Measurements from ENCODE around the gene LEPR. TPM values are rescaled to one million over a fixed set of nuclear protein-coding genes. Genes with fewer than 3 reads are reported as not detected.

Gene LEPR
- total RNA-seq, 2 experiments from 2014 or later: 1.6 to 2.2 TPM

DNA sequence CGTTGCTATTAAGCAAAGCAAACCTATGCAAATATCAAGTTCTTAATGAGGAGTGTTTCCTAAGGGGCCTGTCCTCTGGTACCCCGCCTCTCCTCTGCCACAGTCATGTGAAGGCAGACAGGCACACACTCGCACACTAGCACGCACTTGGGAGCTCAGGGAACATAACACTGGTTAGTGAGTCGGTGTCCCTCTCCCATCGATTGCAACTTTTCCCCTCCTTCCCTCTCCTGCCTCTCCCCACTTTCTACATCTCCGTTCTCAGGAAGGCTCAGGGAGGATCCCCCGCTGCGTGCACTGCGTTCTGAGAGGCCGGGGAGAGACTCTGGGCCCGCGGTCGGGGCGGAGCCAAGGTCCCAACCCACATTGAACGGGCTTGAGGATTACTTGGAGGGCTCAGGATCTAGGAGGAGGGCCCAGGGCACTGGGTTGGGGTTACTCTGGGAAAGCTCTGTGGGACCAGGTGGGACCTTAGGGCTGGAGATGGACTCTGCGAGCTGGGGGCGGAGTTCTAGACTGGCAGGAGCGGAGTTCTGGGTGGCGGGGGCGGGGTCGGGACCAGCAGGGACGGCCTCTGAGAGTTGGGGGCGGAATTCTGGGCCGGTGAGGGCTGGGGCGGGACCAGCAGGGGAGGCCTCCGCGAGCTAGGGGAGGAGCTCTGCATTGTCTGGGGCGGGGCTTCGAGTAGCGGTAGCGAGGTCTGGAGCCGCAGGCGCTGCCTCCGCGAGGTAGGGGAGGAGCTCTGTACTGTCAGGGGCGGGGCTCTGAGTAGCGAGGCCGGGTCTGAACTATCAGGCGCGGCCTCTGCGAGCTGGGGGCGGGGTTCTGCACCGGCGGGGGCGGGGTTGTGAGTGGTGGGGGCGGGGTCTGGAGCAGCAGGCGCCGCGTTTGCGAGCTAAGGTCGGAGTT lies 533 bp upstream of the LEPR start:
- peaks cover 14% of the 10 kb centered on the region for H3K4me1 Mint-ChIP-seq
- DNase-seq: peak; percentile 98
- H3K4me3 Mint-ChIP-seq: no peak overlapping the region
- peak overlapping the region; percentile 95 for H3K27ac Mint-ChIP-seq
- peaks cover 6% of the 10 kb centered on the region for H3K27me3 Mint-ChIP-seq
- no peaks in the 10 kb centered on the region for H3K9me3 Mint-ChIP-seq
- H3K36me3 Mint-ChIP-seq: peaks cover 4% of the 10 kb centered on the region

DNA sequence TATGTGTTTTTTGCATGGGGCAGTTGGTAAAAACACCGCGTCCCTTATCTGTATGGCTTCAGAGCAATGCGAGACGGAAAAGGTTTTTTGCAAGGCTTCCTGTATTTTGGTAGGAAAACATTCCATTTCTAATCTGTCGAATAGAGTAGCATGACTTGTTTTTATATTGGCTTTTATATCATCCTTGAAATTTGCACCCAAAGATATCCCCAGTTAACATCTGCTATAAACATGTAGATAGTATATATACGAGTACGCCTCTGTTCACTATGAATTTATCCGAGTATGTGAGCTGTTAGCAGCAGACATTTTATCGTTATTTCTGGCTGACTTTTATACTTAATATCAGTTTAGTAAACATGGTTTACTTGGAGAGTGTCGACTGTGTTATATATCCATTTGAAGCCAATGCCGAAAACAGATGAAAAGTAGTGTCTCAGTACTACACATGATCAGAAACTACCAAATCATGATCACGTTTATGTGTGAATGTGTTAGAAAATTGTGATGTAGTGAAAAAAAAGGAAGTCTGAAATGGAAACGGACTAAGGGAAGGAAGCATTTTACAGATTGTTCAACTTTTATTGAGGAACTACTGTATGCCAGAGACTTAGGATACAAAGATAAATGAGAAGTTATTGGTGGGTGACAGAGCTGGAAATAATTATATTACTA lies 1.0 kb downstream of the LEPR start:
- Mint-ChIP-seq H3K4me3 (no peak overlapping the region), H3K9me3 (no peaks in the 10 kb centered on the region), H3K27me3 (no peaks in the 10 kb centered on the region), H3K27ac (no peak overlapping the region), H3K36me3 (peaks cover 16% of the 10 kb centered on the region), H3K4me1 (peaks cover 14% of the 10 kb centered on the region)
- DNase-seq: no peak

DNA sequence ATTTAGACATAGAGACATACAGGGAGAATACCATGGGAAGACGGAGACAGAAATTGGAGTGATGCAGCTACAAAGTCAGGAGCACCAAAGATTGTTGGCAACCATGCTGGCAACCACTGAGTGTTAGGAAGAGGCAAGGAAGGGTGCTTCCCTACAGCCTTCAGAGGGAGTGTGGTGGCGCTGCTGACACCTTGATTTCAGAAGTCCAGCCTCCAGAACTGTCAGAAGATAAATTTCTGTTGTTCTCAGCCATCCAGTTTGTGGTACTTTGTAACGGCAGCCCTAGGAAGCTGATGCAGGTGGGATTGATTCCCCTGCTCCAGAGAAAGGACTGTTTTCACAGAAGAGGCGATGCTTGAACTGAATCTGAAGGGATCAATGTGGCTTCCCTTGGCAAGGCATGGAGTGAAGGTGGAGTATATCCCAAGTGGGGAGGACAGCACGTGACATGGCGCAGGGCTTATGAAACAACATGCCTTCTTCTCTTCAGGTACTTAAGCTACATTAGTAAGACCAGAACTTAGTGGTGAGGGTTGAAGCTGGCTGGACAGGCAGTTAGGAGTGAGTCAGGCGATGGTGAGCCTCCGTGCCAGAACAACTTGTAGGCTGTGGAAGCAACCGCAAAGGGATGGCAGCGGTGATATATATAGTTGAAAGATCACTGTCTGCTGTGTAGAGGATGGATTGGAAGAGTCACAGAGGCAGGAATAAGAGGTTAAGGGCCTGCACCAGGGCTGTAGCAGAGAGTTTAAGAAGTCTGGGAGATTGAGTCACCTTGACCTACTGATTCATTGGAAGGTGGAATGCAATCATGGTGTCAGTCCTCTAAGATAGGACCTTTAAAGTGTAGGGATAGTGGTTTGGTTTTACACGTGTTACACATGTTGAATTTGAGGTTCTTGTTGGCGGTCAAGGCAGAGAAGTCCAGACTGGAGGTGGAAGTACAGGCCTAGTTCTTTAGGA lies 2.1 kb downstream of the LEPR start:
- peaks cover 17% of the 10 kb centered on the region for H3K36me3 Mint-ChIP-seq
- H3K27me3 Mint-ChIP-seq: no peaks in the 10 kb centered on the region
- no peaks in the 10 kb centered on the region for H3K9me3 Mint-ChIP-seq
- peaks cover 12% of the 10 kb centered on the region for H3K4me1 Mint-ChIP-seq
- H3K27ac Mint-ChIP-seq: no peak overlapping the region
- H3K4me3 Mint-ChIP-seq: no peak overlapping the region
- DNase-seq: no peak

DNA sequence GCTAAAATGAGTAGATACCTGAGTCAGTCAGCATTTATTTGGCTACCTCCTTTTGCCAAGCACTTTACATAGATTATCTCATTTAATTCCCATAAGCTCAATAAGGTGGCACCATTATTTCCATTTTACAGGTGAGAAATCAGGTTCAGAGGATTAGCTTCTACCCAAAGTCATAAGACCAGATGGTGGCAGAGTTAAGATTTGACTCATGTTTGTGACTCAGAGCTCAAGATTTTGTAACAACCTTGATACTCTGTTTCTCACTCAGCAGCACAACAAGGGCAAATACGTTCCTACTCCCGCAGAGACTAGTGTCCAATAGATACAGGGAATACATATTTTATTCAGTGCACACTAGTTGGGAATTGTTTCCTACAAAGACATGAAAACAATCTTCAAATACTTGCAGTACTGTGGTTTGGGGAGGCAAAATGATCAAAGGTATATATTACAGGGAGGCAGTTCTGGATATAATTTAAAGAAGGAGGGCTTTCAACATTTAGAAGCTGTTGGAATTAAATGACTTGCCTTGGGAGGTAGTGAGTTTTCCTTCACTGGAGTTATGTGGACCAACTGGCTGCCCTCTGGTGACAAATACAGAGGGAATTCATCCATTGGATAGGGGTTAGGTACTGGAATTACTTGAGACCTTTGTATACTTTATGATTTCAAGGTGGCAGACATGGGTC lies 3.6 kb downstream of the LEPR start:
- Mint-ChIP-seq H3K4me1 (peaks cover 7% of the 10 kb centered on the region), H3K4me3 (no peak overlapping the region), H3K36me3 (peaks cover 17% of the 10 kb centered on the region), H3K27me3 (no peaks in the 10 kb centered on the region), H3K9me3 (no peaks in the 10 kb centered on the region), H3K27ac (no peak overlapping the region)
- no peak for DNase-seq

DNA sequence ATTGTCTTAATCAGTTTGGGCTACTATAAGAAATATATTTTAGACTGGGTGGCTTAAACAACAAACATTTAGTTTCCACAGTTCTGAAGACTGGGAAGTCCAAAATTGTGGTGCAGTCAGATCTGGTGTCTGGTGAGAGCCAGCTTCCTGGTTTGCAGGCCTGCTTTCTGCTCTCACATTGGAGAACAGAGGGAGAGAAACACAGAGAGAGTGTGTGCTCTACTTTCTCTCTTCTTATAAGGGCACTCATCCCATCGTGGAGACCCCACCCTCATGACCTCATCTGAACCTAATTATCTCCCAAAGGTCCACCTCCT lies 4.1 kb downstream of the LEPR start:
- Mint-ChIP-seq H3K4me1 (peaks cover 3% of the 10 kb centered on the region), H3K36me3 (peaks cover 17% of the 10 kb centered on the region), H3K27me3 (no peaks in the 10 kb centered on the region), H3K27ac (no peak overlapping the region), H3K4me3 (no peak overlapping the region), H3K9me3 (no peaks in the 10 kb centered on the region)
- no peak for DNase-seq

DNA sequence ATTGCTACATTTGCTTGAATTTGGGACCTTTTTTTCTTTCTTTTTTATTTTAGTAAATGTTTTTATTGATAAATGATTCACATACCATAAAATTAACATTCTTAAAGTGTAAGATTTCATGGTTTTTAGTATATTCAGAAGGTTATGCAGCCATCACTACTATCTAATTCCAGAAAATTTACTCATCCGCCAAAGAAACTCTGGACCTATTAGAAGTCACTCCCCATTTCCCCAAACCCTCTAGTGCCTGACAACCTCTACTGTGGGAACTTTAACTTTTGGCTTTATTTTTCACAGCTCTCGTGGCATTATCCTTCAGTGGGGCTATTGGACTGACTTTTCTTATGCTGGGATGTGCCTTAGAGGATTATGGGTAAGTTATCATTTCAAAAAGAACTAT lies 4.5 kb downstream of the LEPR start:
- Mint-ChIP-seq H3K9me3 (no peaks in the 10 kb centered on the region), H3K27ac (no peak overlapping the region), H3K27me3 (no peaks in the 10 kb centered on the region), H3K4me3 (no peak overlapping the region), H3K4me1 (no peaks in the 10 kb centered on the region), H3K36me3 (peaks cover 17% of the 10 kb centered on the region)
- no peak for DNase-seq

DNA sequence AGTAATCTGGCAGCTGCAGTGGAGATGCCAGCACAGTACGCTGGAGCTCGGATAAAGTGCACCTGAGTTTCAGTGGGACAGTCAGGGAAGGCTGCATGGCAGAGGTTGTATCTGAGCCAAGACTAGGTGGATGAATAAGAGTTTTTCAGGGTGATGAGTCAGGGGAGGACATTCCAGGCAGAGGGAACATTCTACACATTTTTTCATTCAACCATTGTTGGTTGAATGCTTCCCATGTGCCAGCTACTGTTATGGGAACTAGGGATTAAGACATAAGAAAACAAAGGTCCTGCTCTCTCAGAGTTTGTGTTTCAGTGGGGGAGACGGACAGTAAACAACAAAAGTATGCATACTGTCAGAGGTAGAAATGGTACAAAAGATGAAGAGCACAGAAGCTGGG lies 5.2 kb downstream of the LEPR start:
- H3K4me3 Mint-ChIP-seq: no peak overlapping the region
- no peaks in the 10 kb centered on the region for H3K27me3 Mint-ChIP-seq
- no peak overlapping the region for H3K27ac Mint-ChIP-seq
- no peaks in the 10 kb centered on the region for H3K4me1 Mint-ChIP-seq
- no peaks in the 10 kb centered on the region for H3K9me3 Mint-ChIP-seq
- H3K36me3 Mint-ChIP-seq: peaks cover 17% of the 10 kb centered on the region
- DNase-seq: no peak

DNA sequence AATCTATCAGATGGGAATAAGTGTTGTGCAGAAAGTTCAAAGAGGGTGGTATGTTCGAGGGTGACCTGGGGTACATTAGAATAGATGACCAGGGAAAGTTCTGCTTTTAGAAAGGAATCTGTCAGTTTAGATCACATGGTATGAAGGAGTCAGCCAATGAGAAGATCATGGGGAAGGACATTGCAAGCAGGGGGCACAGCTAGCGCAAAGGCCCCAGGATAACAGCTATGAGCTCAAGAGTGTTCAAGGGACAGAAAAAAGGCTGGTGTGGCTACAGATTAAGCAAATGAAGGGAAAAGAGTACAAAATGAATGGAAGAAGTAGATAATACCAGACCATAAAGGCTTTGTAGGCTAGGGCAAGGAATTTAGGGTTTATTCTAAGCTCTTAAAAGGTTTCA lies 8.6 kb downstream of the LEPR start:
- Mint-ChIP-seq H3K9me3 (no peaks in the 10 kb centered on the region), H3K36me3 (peaks cover 17% of the 10 kb centered on the region), H3K4me1 (peaks cover 1% of the 10 kb centered on the region), H3K4me3 (no peak overlapping the region), H3K27me3 (no peaks in the 10 kb centered on the region), H3K27ac (no peak overlapping the region)
- no peak for DNase-seq

DNA sequence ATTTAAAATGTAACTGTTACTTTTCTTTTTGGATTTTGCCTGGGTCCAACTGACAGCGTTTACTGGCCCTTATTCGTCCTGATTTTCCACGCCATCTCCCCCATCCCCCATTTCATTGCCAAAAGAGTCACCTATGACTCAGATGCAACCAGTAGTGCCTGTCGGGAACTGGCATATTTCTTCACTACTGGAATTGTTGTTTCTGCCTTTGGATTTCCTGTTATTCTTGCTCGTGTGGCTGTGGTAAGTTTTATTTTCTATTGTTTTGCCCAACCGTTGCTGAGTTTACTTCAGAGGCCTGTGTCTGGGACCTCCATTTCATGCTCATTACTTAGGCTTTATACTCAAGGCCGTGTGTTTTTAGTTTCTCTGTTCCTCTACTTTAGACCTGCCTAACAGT lies 9.3 kb downstream of the LEPR start:
- no peaks in the 10 kb centered on the region for H3K9me3 Mint-ChIP-seq
- H3K4me1 Mint-ChIP-seq: peaks cover 1% of the 10 kb centered on the region
- no peak for DNase-seq
- no peak overlapping the region for H3K27ac Mint-ChIP-seq
- no peak overlapping the region for H3K4me3 Mint-ChIP-seq
- H3K27me3 Mint-ChIP-seq: no peaks in the 10 kb centered on the region
- H3K36me3 Mint-ChIP-seq: peaks cover 15% of the 10 kb centered on the region

DNA sequence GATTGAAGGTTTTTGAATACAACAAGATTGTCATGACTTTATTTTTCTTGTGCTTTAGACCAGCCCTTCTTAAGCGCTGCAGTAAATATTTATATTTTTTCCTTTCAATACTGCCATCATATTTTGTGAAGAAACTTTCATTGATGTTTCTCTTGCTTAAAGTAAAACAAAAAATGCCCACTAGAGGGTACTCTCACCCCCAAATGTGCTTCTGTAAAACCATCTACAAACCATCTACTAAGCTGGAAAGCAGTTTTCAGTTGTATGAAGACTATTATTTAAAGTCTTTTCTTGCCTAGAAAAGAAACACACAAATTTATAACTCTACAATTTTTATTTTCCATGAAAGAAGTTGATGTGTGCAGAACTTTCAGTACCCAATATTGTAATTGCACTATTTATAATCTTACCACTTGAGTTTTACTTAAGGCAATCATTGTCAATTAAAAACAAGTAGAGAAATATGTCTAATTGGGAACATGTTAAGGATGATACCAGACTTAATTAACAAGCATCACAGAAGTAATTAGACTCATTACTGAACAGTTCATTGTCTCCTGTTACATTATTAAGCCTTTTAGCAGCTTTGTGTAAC lies 10.7 kb downstream of the LEPR start:
- Mint-ChIP-seq H3K4me1 (peaks cover 1% of the 10 kb centered on the region), H3K27me3 (no peaks in the 10 kb centered on the region), H3K27ac (no peak overlapping the region), H3K36me3 (peaks cover 9% of the 10 kb centered on the region), H3K9me3 (no peaks in the 10 kb centered on the region), H3K4me3 (no peak overlapping the region)
- DNase-seq: no peak

DNA sequence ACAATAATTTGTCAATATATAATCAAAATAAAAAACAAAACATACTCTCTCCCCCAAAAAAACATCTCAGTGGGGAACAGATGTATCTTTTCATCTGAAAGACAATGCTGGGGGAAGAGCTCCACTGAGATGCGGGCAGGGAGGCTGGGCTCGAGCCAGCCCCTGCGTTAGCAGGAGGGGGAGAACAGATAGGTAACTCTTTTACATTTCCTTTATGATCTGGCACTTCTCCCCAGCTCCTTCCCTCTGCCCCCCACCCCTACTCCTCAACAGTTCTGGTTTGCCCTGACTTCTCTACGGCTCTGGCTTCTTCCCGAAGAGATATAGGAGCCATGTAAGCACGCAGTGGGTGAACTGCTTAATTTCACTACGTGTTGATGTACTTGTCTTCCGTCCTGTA lies 12.4 kb downstream of the LEPR start:
- Mint-ChIP-seq H3K9me3 (no peaks in the 10 kb centered on the region), H3K27me3 (no peaks in the 10 kb centered on the region), H3K27ac (no peak overlapping the region), H3K4me3 (no peak overlapping the region), H3K4me1 (peaks cover 1% of the 10 kb centered on the region), H3K36me3 (peaks cover 7% of the 10 kb centered on the region)
- DNase-seq: no peak

DNA sequence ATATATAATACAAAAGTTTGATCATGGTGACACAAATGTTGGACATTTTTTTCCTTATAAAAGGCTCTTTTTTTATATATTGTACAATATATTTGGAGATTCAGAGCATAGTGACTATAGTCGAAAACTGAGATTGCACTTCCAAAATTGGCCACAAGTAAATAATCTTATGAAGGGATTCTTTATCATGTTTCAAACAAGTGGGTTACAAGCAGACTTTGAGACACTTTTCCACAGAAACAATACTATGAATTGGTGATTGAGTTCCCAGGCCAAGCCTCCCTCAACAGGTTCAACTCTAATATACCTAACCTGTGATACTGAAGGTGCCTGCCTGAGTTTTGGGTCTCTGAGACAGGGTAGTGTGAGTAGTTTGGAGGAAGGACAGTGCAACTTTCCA lies 13.8 kb downstream of the LEPR start:
- H3K4me3 Mint-ChIP-seq: no peak overlapping the region
- DNase-seq: no peak
- H3K27ac Mint-ChIP-seq: no peak overlapping the region
- no peaks in the 10 kb centered on the region for H3K27me3 Mint-ChIP-seq
- no peaks in the 10 kb centered on the region for H3K9me3 Mint-ChIP-seq
- peaks cover 1% of the 10 kb centered on the region for H3K4me1 Mint-ChIP-seq
- peaks cover 7% of the 10 kb centered on the region for H3K36me3 Mint-ChIP-seq

DNA sequence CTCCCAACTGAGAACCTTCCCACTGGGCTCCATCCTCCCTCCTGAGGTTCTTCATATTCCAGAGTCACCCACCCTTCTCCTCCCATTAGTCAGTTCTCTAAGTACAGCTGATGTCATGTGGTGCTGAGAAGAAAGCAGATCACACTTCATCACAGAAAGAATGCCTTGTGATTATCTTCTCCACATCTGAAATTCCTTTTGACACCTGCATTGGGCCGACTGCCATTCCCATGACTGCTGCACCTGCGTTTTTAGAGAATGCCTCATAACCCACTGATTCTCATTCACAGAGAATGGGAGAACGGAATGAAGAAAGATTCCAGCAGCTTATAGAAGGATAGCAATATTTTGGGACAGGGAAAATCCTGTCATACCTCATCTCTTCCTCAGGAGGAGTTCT lies 14.3 kb downstream of the LEPR start:
- no peaks in the 10 kb centered on the region for H3K9me3 Mint-ChIP-seq
- peaks cover 7% of the 10 kb centered on the region for H3K36me3 Mint-ChIP-seq
- H3K27ac Mint-ChIP-seq: no peak overlapping the region
- H3K4me1 Mint-ChIP-seq: peaks cover 1% of the 10 kb centered on the region
- no peaks in the 10 kb centered on the region for H3K27me3 Mint-ChIP-seq
- DNase-seq: no peak
- no peak overlapping the region for H3K4me3 Mint-ChIP-seq

DNA sequence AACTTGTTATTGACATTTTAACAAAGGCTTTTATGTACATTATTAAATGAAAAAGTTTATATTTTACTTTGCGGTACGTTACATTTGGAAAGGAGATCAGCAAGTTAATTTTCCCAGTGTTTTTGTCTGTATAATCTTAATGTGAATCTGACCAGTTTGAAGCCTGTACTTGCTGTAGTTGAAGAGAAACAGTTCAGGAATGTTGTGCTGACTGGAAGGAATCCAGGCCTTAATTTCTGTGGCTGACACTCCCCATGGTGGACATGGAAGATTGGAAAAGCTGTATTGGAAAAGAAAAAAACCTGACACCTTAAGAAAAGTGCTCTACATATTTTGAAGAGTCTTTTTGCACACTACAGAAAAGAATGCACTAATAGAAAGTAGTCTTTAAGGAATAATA lies 15.5 kb downstream of the LEPR start:
- H3K9me3 Mint-ChIP-seq: no peaks in the 10 kb centered on the region
- H3K27ac Mint-ChIP-seq: no peak overlapping the region
- peaks cover 1% of the 10 kb centered on the region for H3K4me1 Mint-ChIP-seq
- H3K36me3 Mint-ChIP-seq: peaks cover 7% of the 10 kb centered on the region
- H3K4me3 Mint-ChIP-seq: no peak overlapping the region
- DNase-seq: no peak
- H3K27me3 Mint-ChIP-seq: no peaks in the 10 kb centered on the region

Measured in activated naive CD8-positive, alpha-beta T cell treated with anti-CD3 and anti-CD28 coated beads for 36 hours (primary cell).